DMS 273 (cell line): ENCODE measurements around the gene ZNF296.

ENCODE experiments used
- DNase-seq: peaks from one replicate; lab custom pipeline; 2025; ENCODE audit not compliant: unreplicated experiment; lab: John Stamatoyannopoulos, UW

Gene ZNF296

GRCh38 chr19:45027371-45027770, 48.9 kb downstream of the ZNF296 start:
- DNase-seq, result no peak

- DNase-seq, result no peak
Measured at GRCh38 chr19:45025264-45025663, 51.0 kb downstream of the ZNF296 start.

GRCh38 chr19:45023048-45023447, 53.2 kb downstream of the ZNF296 start:
- no peak for DNase-seq

GRCh38 chr19:45021971-45022370, 54.3 kb downstream of the ZNF296 start:
- DNase-seq, result no peak
